Measurements from ENCODE around the gene PIP4K2C. TPM values are rescaled to one million over a fixed set of nuclear protein-coding genes. Genes with fewer than 3 reads are reported as not detected.
A peak's percentile ranks its signal among the peaks of the same experiment; 100 is the strongest.

Gene PIP4K2C
- total and polyA plus RNA-seq, 5 donors from 2014 or later: 24.6 to 38.6 (median 32.1) TPM

DNA sequence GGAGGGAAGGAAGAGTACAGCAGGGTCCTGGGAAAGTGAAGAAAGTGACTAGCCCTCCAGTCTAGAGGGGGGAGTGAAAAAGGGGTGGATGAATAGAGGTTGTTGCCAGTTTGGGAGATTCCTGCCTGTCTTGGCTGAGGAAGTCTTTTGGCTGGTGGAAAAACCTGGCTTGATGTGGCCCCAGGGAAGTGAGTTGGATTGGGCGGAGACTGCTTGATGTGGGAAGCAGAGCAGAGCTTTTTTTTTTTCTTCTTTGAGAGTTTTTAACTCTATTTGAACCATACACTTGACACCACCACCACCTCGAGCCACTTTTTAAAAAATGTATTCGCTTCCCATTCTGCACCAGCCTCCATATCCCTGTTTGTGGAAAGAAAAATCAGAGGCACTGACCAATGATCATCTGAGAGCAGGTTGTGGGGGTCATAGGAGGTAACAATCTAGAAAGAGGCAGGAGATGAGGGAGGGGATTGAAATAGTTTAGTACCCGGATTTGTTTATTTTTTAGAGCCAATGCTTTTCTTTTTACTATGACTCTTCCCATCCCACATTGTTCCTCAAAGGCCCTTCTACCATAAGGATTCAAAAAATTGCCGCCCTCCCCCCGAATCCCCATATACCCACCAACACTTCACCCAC, 12.9 kb downstream of the PIP4K2C start:
- Histone ChIP-seq H3K36me3 (ENCODE audit: control insufficient read depth, insufficient read depth, low read length) (peaks cover 41% of the 10 kb centered on the region), H3K27me3 (ENCODE audit: control insufficient read depth, insufficient read depth, low read length) (no peaks in the 10 kb centered on the region), H3K9me3 (ENCODE audit: control insufficient read depth in 2 of 2, low read length in 2 of 2) (no peaks in the 10 kb centered on the region), H3K4me1 (ENCODE audit: control insufficient read depth, insufficient read depth, low read length, poor library complexity, severe bottlenecking) (peaks cover 15% of the 10 kb centered on the region), H3K4me3 (ENCODE audit: low read depth, low read length) (peak overlapping the region; percentile 61), H3K27ac (ENCODE audit: insufficient read depth, low read length, poor library complexity, severe bottlenecking) (peak overlapping the region; percentile 28)
- DNase-seq: no peak
- Mint-ChIP-seq H3K9me3 (no peaks in the 10 kb centered on the region), H3K27me3 (no peaks in the 10 kb centered on the region), H3K36me3 (peaks cover 44% of the 10 kb centered on the region), H3K4me1 (peaks cover 0 to 34% (median 7%) of the 10 kb centered on the region in 4 donors), H3K27ac (peak overlapping the region; percentile 57 to 77 (median 71)), H3K4me3 (peak overlapping the region; percentile 86 to 90 (median 88))
- ATAC-seq (ENCODE audit: low read depth in 2 of 2): no peak

DNA sequence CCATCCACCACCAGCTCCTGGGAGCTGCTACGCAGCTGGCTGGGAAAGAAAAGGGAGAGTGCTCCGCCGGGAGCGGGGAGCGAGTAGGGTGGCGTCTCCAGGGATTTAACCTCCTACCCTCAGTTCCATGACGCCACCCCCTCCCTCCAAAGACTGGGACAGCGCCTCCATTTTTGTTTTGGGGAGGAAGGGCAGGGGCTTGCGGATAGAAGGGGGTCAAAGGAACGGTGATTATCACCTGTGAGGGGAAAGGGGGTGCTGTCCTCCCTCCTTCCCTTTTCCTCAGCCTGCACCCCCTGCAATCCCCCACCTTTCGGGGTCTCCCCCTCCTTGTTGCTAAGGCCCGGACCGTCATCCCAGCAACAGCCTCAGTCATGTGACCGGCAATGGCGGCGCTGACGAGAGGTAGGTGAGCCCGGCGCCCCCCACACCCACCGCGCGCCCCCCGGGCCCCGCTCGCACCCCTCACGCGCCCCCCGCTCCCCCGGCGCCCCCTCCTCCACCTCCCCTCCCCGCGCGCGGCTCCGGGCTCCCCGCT, 13.5 kb downstream of the PIP4K2C start, which contains the start of gene DTX3:
DTX3 (plus strand) TSS at position 371 of the 538 bp plus-strand sequence. CDS start 1,694 bp downstream, outside the sequence.
- peak; percentile 44 to 48 for ATAC-seq (ENCODE audit: low read depth in 2 of 2)
- H3K36me3 ChIP-seq (ENCODE audit: control insufficient read depth, insufficient read depth, low read length): peaks cover 36% of the 10 kb centered on the region
- peaks cover 38% of the 10 kb centered on the region for H3K36me3 Mint-ChIP-seq
- H3K4me1 ChIP-seq (ENCODE audit: control insufficient read depth, insufficient read depth, low read length, poor library complexity, severe bottlenecking): peaks cover 15% of the 10 kb centered on the region
- H3K27me3 ChIP-seq (ENCODE audit: control insufficient read depth, insufficient read depth, low read length): no peaks in the 10 kb centered on the region
- peak within 1 kb of the TSS; percentile 28 for H3K27ac ChIP-seq (ENCODE audit: insufficient read depth, low read length, poor library complexity, severe bottlenecking)
- H3K4me3 ChIP-seq (ENCODE audit: low read depth, low read length): peak within 1 kb of the TSS; percentile 61
- H3K4me1 Mint-ChIP-seq: peaks cover 0 to 34% (median 7%) of the 10 kb centered on the region in 4 donors
- peak within 1 kb of the TSS; percentile 77 to 94 (median 82) for H3K27ac Mint-ChIP-seq
- no peaks in the 10 kb centered on the region for H3K9me3 Mint-ChIP-seq
- peak within 1 kb of the TSS; percentile 88 to 94 (median 89) for H3K4me3 Mint-ChIP-seq
- H3K9me3 ChIP-seq (ENCODE audit: control insufficient read depth in 2 of 2, low read length in 2 of 2): no peaks in the 10 kb centered on the region
- peak in 2 of 3 donors; percentile 23 to 46 for DNase-seq
- no peaks in the 10 kb centered on the region for H3K27me3 Mint-ChIP-seq

DNA sequence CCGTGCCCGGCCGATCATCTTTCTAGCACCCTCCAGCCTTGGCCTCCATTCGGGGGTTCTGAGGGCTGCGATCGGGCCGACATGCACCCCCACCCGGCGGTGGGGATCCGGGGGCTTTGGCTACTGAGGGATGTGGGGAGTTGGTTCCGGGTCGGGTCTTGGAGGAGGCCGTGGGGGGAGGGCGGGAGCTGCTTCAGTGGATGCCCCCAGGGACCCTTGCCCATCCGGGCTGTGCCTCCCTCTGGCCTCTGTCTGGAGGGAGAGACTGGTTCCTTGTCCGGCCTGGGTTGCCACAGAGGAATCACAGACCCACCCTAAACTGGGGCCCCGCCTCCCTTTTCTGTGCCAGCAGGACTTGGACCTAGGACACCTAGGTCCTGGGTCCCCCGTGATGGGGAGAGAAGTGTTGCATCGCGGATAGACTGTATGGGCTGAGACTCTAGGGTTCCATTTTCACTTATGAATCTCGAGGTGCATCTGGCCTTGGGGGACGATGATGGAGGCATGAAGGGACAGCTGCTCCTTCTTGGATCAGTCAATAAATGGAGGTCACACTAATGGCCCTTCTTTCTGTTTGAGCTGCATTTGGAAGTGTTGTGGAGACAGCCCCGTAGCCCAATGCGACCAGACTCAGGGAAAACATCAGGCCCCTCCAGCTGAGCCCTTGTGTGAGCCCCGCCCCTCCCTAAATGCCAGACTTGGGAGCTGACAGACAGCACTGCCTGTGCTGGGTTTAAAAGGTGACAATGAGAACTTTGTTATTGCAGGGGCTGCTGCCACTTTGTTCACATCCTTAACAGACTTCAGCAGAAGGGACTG, 14.2 kb downstream of the PIP4K2C start:
- Histone ChIP-seq H3K27me3 (ENCODE audit: control insufficient read depth, insufficient read depth, low read length) (no peaks in the 10 kb centered on the region), H3K4me1 (ENCODE audit: control insufficient read depth, insufficient read depth, low read length, poor library complexity, severe bottlenecking) (peaks cover 16% of the 10 kb centered on the region), H3K27ac (ENCODE audit: insufficient read depth, low read length, poor library complexity, severe bottlenecking) (no peak overlapping the region), H3K36me3 (ENCODE audit: control insufficient read depth, insufficient read depth, low read length) (peaks cover 29% of the 10 kb centered on the region), H3K4me3 (ENCODE audit: low read depth, low read length) (peak overlapping the region; percentile 44), H3K9me3 (ENCODE audit: control insufficient read depth in 2 of 2, low read length in 2 of 2) (no peaks in the 10 kb centered on the region)
- Mint-ChIP-seq H3K9me3 (no peaks in the 10 kb centered on the region), H3K4me1 (peaks cover 0 to 34% (median 7%) of the 10 kb centered on the region in 4 donors), H3K4me3 (peak overlapping the region; percentile 88 to 94 (median 89)), H3K27me3 (peaks cover 1% of the 10 kb centered on the region), H3K27ac (peak overlapping the region; percentile 77 to 94 (median 82)), H3K36me3 (peaks cover 32% of the 10 kb centered on the region)
- no peak for DNase-seq
- peak; percentile 11 to 36 for ATAC-seq (ENCODE audit: low read depth in 2 of 2)

DNA sequence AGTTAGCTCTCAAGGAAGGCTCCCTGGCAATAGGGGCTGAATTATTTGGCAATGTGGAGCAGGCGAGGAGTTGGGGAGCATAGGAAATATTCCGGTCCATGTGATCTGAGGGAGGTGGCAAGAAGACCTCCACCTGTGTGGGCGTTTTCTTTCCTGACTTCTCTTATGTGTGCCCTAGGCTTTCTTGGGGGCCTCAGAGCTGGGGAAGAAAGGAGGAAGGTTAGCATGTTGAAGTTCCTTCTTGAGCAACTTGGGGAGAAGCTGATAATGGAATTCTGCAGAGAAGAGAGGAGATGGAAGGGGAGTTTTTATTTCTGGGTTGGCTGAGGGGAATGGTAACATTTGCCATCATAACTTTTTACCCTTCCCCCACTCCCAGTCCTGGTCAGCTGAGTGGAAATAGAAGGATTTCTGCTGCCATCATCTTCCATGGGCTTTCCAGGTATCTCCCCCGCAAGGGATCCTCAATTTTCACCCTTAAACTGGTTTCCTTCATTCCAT, 14.9 kb downstream of the PIP4K2C start:
- H3K27me3 Mint-ChIP-seq: peaks cover 8% of the 10 kb centered on the region
- H3K4me3 Mint-ChIP-seq: peak overlapping the region; percentile 88 to 94 (median 89)

DNA sequence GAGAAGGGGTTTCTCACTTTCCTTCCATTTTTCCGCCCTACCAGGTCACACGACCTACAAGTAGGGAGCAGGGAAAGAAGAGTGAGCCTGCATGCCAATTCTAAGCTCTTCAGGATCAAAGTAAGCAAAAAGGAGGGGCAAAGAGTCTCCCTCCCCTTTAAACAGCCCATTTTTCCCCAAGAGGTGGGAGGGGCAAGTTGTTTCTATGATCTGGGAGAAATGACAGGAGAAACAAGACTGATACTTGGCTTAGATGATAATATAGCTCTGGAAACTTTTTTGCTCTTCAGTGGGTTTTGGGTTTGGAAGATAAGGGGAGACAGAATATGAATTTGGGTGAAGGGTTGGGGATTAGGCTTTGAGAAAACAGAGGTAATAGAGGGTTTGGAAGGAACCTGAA, 15.4 kb downstream of the PIP4K2C start:
- peaks cover 0 to 2% (median 0%) of the 10 kb centered on the region in 7 donors for H3K9me3 Mint-ChIP-seq
- H3K27ac Mint-ChIP-seq: peak overlapping the region in 1 of 3 donors; percentile 43
- H3K9me3 ChIP-seq (ENCODE audit: control insufficient read depth in 2 of 2, low read length in 2 of 2): no peaks in the 10 kb centered on the region

More for the DNA sequence above, 14.9 kb downstream of the PIP4K2C start:
- H3K4me1 Mint-ChIP-seq: peaks cover 0 to 41% (median 7%) of the 10 kb centered on the region in 4 donors
- Histone ChIP-seq H3K36me3 (ENCODE audit: control insufficient read depth, insufficient read depth, low read length) (peaks cover 22% of the 10 kb centered on the region), H3K4me3 (ENCODE audit: low read depth, low read length) (peak overlapping the region; percentile 44), H3K27ac (ENCODE audit: insufficient read depth, low read length, poor library complexity, severe bottlenecking) (no peak overlapping the region), H3K27me3 (ENCODE audit: control insufficient read depth, insufficient read depth, low read length) (no peaks in the 10 kb centered on the region), H3K9me3 (ENCODE audit: control insufficient read depth in 2 of 2, low read length in 2 of 2) (no peaks in the 10 kb centered on the region), H3K4me1 (ENCODE audit: control insufficient read depth, insufficient read depth, low read length, poor library complexity, severe bottlenecking) (peaks cover 23% of the 10 kb centered on the region)
- H3K27ac Mint-ChIP-seq: peak overlapping the region in 2 of 3 donors; percentile 53 to 77
- peaks cover 25% of the 10 kb centered on the region for H3K36me3 Mint-ChIP-seq
- ATAC-seq (ENCODE audit: low read depth in 2 of 2) (no peak), DNase-seq (no peak)
- peaks cover 0 to 2% (median 0%) of the 10 kb centered on the region in 7 donors for H3K9me3 Mint-ChIP-seq

DNA sequence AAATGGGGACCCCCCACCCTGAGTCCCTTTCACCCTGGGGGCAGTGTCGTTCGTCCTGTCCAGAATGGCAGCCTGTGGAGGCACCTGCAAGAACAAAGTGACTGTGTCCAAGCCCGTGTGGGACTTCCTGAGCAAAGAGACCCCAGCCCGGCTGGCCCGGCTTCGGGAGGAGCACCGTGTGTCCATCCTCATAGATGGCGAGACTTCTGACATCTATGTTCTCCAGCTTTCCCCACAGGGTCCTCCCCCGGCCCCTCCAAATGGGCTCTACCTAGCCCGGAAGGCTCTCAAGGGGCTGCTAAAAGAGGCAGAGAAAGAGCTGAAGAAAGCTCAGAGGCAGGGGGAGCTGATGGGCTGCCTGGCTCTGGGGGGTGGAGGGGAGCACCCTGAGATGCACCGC, 15.8 kb downstream of the PIP4K2C start:
- H3K27me3 ChIP-seq (ENCODE audit: control insufficient read depth, insufficient read depth, low read length): no peaks in the 10 kb centered on the region
- H3K4me1 Mint-ChIP-seq: peaks cover 0 to 43% (median 7%) of the 10 kb centered on the region in 4 donors

More for the DNA sequence above, 15.4 kb downstream of the PIP4K2C start:
- ATAC-seq (ENCODE audit: low read depth in 2 of 2) (no peak), DNase-seq (no peak)
- no peak overlapping the region for H3K4me3 ChIP-seq (ENCODE audit: low read depth, low read length)
- Mint-ChIP-seq H3K36me3 (peaks cover 20% of the 10 kb centered on the region), H3K4me3 (peak overlapping the region; percentile 27 to 88 (median 78)), H3K27me3 (peaks cover 9% of the 10 kb centered on the region), H3K4me1 (peaks cover 0 to 42% (median 7%) of the 10 kb centered on the region in 4 donors)
- no peaks in the 10 kb centered on the region for H3K27me3 ChIP-seq (ENCODE audit: control insufficient read depth, insufficient read depth, low read length)
- H3K36me3 ChIP-seq (ENCODE audit: control insufficient read depth, insufficient read depth, low read length): peaks cover 17% of the 10 kb centered on the region
- H3K4me1 ChIP-seq (ENCODE audit: control insufficient read depth, insufficient read depth, low read length, poor library complexity, severe bottlenecking): peaks cover 28% of the 10 kb centered on the region
- H3K27ac ChIP-seq (ENCODE audit: insufficient read depth, low read length, poor library complexity, severe bottlenecking): no peak overlapping the region

DNA sequence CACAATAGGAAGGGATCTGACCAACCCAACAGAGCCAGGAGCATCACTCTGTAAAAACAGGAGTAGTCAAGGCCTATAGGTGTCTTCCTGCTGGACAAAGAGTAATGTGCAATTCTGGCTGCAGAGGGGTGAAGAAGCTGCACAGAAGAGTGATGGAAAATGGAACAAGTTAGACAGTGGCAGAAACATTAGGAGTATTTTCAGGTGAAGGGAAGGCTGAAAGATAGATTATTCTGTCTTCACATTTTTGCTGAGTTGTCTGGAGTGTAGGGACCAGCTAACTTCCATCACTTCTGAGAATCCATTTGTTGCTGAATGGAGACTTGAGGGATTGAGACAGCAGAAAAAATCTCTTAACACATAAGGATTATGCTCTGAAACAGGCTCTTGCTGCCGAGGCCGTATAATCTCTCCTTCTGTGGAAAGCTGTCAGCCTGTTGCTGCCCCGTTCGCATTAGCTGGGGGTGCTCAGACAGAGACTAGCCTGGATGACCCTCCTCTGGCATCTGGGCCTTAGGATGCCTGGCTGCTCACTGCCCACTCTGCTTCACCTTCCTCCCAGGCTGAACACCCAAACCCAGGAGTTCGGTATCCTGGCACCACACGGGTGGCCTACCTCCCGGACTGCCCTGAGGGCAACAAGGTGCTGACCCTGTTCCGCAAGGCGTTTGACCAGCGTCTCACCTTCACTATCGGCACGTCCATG, 17.1 kb downstream of the PIP4K2C start:
- no peak overlapping the region for H3K4me3 ChIP-seq (ENCODE audit: low read depth, low read length)
- Mint-ChIP-seq H3K27ac (peak overlapping the region in 1 of 3 donors; percentile 92), H3K4me3 (peak overlapping the region in 2 of 4 donors; percentile 24 to 34), H3K27me3 (peaks cover 22% of the 10 kb centered on the region), H3K4me1 (peaks cover 0 to 42% (median 5%) of the 10 kb centered on the region in 4 donors), H3K9me3 (peaks cover 0 to 4% (median 0%) of the 10 kb centered on the region in 7 donors), H3K36me3 (peaks cover 5% of the 10 kb centered on the region)
- H3K9me3 ChIP-seq (ENCODE audit: control insufficient read depth in 2 of 2, low read length in 2 of 2): no peaks in the 10 kb centered on the region
- peaks cover 34% of the 10 kb centered on the region for H3K4me1 ChIP-seq (ENCODE audit: control insufficient read depth, insufficient read depth, low read length, poor library complexity, severe bottlenecking)
- DNase-seq: no peak
- no peaks in the 10 kb centered on the region for H3K27me3 ChIP-seq (ENCODE audit: control insufficient read depth, insufficient read depth, low read length)
- H3K36me3 ChIP-seq (ENCODE audit: control insufficient read depth, insufficient read depth, low read length): peaks cover 2% of the 10 kb centered on the region
- H3K27ac ChIP-seq (ENCODE audit: insufficient read depth, low read length, poor library complexity, severe bottlenecking): no peak overlapping the region
- ATAC-seq (ENCODE audit: low read depth in 2 of 2): no peak

More for the DNA sequence above, 15.8 kb downstream of the PIP4K2C start:
- Histone ChIP-seq H3K4me1 (ENCODE audit: control insufficient read depth, insufficient read depth, low read length, poor library complexity, severe bottlenecking) (peaks cover 32% of the 10 kb centered on the region), H3K36me3 (ENCODE audit: control insufficient read depth, insufficient read depth, low read length) (peaks cover 13% of the 10 kb centered on the region), H3K27ac (ENCODE audit: insufficient read depth, low read length, poor library complexity, severe bottlenecking) (no peak overlapping the region), H3K4me3 (ENCODE audit: low read depth, low read length) (no peak overlapping the region), H3K9me3 (ENCODE audit: control insufficient read depth in 2 of 2, low read length in 2 of 2) (no peaks in the 10 kb centered on the region)
- Mint-ChIP-seq H3K4me3 (peak overlapping the region in 3 of 4 donors; percentile 10 to 88 (median 87)), H3K9me3 (peaks cover 0 to 2% (median 0%) of the 10 kb centered on the region in 7 donors), H3K27me3 (peaks cover 9% of the 10 kb centered on the region), H3K36me3 (peaks cover 16% of the 10 kb centered on the region), H3K27ac (peak overlapping the region in 1 of 3 donors; percentile 43)
- no peak for ATAC-seq (ENCODE audit: low read depth in 2 of 2)
- no peak for DNase-seq

All from CD4-positive, CD25-positive, alpha-beta regulatory T cell (primary cell).